DMS153 treated with DMSO at 0.1 percent for 48 hours (cell line): ENCODE data around the gene USP40.

Experiments
- DNase-seq: peaks from one replicate; lab custom pipeline; 2025; ENCODE audit not compliant: unreplicated experiment; lab: John Stamatoyannopoulos, UW

Gene USP40

GRCh38 chr2:233430081-233430480, 136.5 kb downstream of the USP40 start:
- DNase-seq: no peak

- no peak for DNase-seq
Observed at GRCh38 chr2:233429175-233429897, 137.2 kb downstream of the USP40 start.

- no peak for DNase-seq
Observed at GRCh38 chr2:233428438-233428837, 138.1 kb downstream of the USP40 start.

- DNase-seq: no peak
Observed at GRCh38 chr2:233428008-233428407, 138.6 kb downstream of the USP40 start.

GRCh38 chr2:233426619-233427342, 139.8 kb downstream of the USP40 start:
- DNase-seq: no peak
